H1 (cell line): ENCODE results near the gene TRAPPC13. TPM values are rescaled to one million over a fixed set of nuclear protein-coding genes. Genes with fewer than 3 reads are reported as not detected.

Experiments used
- GTF2F1 ChIP-seq: IDR thresholded peaks from 2 replicates; pipeline ENCODE4 v1.6.1; 2012; ENCODE audit warnings: low read depth, low read length, improper control_type of control experiment, borderline replicate concordance
- polyA plus RNA-seq, 7 experiments: library from polyadenylated mRNA; depleted of rRNA in 3 of 7; stranded (reverse) in 5 of 7; unstranded in 2 of 7; fragments of >200 nt in 5 of 7; fragments of 200-250 nt in 2 of 7; gene quantifications; 1 replicate in 5 of 7; 2 replicates in 1 of 7; 4 replicates in 1 of 7; pipeline versions ENCODE4 v1.2.1 to v1.2.3, GENCODE V29; 2011 to 2013; ENCODE audit warnings: missing spikeins in 2 of 7, mixed read lengths in 2 of 7
- total RNA-seq: library from RNA; stranded (reverse); fragmentation: NEBNext Ultra II Directional; extraction: Animal tissue kit (Norgen Biotek cat#: 25700); gene quantifications from 2 replicates; pipeline ENCODE4 v1.2.1, GENCODE V29; 2021

The TRAPPC13 gene
- total and polyA plus RNA-seq, 2 of the 8 experiments (the other 6 are each of a cell fraction or from before 2014, with no cell fraction given), result 6.3 to 16.8 TPM

- no peak for TF ChIP-seq GTF2F1
- TF ChIP-seq, all 59 proteins: peak for 0
Observed at GRCh38 chr5:65654713-65655112, 29.9 kb downstream of the TRAPPC13 start (continued).
